Nephron progenitor cell (in vitro differentiated cells): ENCODE data around the gene TTLL3.
"Not testable (repeated sequence)": the region's sequence is repeated elsewhere in the genome, so short reads cannot be mapped to it uniquely, and the experiment has no call there.

ENCODE experiments used
- DNase-seq: peaks from one replicate; pipeline ENCODE4 v3.0.0; 2021
- H3K27ac Mint-ChIP-seq: 2 replicates; pipeline ENCODE4 v1.8.0; 2021; ENCODE audit warnings: mild to moderate bottlenecking, moderate library complexity, mixed read lengths
- H3K27me3 Mint-ChIP-seq: 2 replicates; pipeline ENCODE4 v1.8.0; 2021; ENCODE audit warnings: mild to moderate bottlenecking, low read depth, mixed read lengths; ENCODE audit not compliant: poor library complexity
- H3K36me3 Mint-ChIP-seq: 2 replicates; pipeline ENCODE4 v1.8.0; 2021; ENCODE audit warnings: low read depth, mixed read lengths
- H3K4me1 Mint-ChIP-seq: 2 replicates; pipeline ENCODE4 v1.8.0; 2021; ENCODE audit warnings: mixed read lengths
- H3K4me3 Mint-ChIP-seq: 2 replicates; pipeline ENCODE4 v1.8.0; 2021; ENCODE audit warnings: mild to moderate bottlenecking, moderate library complexity, mixed read lengths
- H3K9me3 Mint-ChIP-seq: 2 replicates; pipeline ENCODE4 v1.8.0; 2021; ENCODE audit warnings: mild to moderate bottlenecking, moderate library complexity, mixed read lengths
- TF ChIP-seq, protein P1 (sequence below): fragments of 200-600 bp; sonication (generic); IDR thresholded peaks from 2 replicates; pipeline ENCODE4 v1.5.0; 2021; ENCODE audit warnings: antibody characterized with exemption

TTLL3 gene

DNA sequence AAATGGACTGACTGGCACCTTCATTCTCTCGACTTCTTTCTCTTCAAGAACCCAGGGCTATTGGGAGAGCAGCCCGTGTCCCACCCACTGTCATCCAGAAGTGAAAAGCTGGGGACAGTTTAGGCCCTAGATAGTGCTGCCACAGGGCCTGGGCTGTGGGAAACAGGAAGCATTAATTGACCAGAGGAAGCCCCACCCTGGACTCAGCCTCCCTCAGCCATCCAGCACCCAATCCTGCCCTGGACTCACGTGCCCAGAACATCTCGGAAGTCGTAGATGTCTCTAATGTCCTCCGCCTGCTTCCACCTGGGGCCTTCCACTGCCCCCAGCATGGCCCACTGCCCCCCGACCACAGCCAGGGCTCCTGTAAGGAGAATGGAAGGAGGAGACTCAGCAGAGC lies 42.6 kb upstream of the TTLL3 start:
- no peaks in the 10 kb centered on the region for H3K9me3 Mint-ChIP-seq
- H3K27me3 Mint-ChIP-seq = peaks cover 19% of the 10 kb centered on the region
- TF ChIP-seq, protein P1, sequence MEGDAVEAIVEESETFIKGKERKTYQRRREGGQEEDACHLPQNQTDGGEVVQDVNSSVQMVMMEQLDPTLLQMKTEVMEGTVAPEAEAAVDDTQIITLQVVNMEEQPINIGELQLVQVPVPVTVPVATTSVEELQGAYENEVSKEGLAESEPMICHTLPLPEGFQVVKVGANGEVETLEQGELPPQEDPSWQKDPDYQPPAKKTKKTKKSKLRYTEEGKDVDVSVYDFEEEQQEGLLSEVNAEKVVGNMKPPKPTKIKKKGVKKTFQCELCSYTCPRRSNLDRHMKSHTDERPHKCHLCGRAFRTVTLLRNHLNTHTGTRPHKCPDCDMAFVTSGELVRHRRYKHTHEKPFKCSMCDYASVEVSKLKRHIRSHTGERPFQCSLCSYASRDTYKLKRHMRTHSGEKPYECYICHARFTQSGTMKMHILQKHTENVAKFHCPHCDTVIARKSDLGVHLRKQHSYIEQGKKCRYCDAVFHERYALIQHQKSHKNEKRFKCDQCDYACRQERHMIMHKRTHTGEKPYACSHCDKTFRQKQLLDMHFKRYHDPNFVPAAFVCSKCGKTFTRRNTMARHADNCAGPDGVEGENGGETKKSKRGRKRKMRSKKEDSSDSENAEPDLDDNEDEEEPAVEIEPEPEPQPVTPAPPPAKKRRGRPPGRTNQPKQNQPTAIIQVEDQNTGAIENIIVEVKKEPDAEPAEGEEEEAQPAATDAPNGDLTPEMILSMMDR = no peak
- H3K4me3 Mint-ChIP-seq = no peak overlapping the region
- no peak overlapping the region for H3K27ac Mint-ChIP-seq
- no peak for DNase-seq
- H3K36me3 Mint-ChIP-seq = peaks cover 5% of the 10 kb centered on the region
- H3K4me1 Mint-ChIP-seq = peaks cover 17% of the 10 kb centered on the region

DNA sequence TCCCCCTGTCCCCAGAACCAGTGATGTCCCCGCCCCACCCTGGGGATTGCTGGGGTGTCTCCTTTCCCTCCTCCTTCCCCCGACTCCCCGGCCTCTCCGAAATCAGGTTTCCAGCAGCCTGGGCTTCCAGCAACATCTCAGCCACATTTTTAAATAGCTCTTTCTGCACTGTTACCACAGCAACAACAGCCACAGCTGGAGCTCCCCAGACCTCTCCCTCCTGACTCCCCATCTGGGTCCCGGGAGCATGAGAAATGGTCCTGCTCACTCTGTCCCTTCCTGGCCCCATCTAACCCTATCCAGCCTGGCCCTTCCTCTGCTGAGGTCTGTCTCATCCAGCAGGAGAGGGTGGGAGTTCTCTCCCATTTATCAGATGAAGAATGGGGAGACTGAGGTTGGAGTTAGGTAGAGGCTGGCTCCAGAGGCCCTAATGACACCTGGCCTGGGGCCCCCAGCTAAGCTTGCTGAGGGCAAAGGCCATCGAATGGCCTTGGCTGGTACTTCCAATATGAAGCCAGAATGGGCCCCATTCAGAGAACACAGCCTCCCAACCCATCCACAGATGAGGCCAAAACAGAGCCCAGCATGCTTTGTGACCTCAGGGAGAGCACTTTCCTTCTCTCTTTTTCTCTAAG lies 41.8 kb upstream of the TTLL3 start:
- TF ChIP-seq, protein P1 = no peak
- H3K27me3 Mint-ChIP-seq = peaks cover 24% of the 10 kb centered on the region
- H3K36me3 Mint-ChIP-seq = peaks cover 5% of the 10 kb centered on the region
- DNase-seq = no peak
- no peak overlapping the region for H3K27ac Mint-ChIP-seq
- H3K4me3 Mint-ChIP-seq = no peak overlapping the region
- no peaks in the 10 kb centered on the region for H3K9me3 Mint-ChIP-seq
- H3K4me1 Mint-ChIP-seq = peaks cover 17% of the 10 kb centered on the region

DNA sequence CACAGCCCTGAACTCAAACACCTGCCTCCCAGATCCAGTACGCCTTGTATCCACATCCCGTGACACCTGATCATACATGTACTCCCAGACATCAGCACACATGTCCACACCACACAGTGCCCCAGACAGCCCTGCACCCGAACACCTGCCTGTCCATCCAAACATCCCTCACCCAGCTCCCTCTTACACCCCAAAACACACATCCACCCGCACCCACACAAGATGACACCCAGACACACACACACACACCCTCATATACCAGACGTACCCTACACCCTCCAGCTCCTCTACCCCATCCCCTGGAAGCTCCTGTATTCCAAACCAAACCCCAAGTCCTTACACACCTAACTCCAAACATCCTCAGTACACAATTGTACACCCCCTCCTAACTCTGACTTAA lies 41.0 kb upstream of the TTLL3 start:
- H3K27ac Mint-ChIP-seq = no peak overlapping the region
- DNase-seq = no peak
- peaks cover 5% of the 10 kb centered on the region for H3K36me3 Mint-ChIP-seq
- H3K9me3 Mint-ChIP-seq = no peaks in the 10 kb centered on the region
- TF ChIP-seq, protein P1 = no peak
- peak overlapping the region; percentile 79 for H3K4me3 Mint-ChIP-seq
- H3K27me3 Mint-ChIP-seq = peaks cover 24% of the 10 kb centered on the region
- peaks cover 17% of the 10 kb centered on the region for H3K4me1 Mint-ChIP-seq

DNA sequence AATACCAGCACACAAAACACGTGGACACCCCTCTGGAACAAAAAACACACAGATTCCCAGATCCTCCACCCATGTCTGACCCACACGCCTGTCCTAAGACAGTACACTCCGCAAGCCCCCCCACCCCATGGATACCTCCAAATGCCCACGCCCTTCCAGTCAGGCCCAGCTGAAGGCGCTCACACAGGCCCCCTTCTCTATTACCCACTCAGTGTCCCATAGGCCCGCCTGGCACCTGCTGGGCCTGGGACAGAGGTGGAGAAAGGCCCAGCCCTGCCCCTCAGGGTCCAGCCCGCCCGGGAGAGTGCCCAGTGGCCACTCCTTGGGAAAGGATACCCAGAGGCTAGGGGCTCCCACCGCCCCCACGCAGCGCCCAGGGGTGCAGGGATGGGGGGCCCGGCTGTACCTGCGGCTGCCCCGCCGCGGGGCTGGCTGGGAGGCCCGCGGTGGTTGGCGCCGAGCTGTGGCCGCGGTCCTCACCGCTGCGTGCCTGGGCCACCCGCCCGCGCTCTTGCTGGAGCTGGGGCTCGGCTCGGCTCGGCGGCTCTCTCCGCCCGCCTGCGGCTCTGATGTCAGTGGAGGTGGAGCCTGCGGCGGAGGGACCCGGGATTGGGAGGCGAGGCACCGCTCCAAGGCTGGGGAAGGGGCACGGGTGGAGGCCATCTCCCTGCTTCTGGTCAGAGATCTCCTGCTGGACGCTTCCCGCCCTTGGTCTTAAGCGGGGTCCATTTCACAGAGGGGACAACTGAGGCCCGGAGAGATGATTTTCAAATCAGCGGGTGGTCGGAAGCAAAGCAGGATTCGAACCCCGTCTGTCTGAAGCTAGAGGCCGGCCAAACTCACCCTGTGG lies 40.4 kb upstream of the TTLL3 start, which contains the start of gene CAMK1:
Gene CAMK1, minus strand, starts transcription at position 522 of the 850 bp plus-strand sequence. CDS start 2,198 bp downstream, outside the sequence.
- H3K27me3 Mint-ChIP-seq = peaks cover 24% of the 10 kb centered on the region
- H3K27ac Mint-ChIP-seq = no peak within 1 kb of the TSS
- peak; percentile 82 for DNase-seq
- H3K4me3 Mint-ChIP-seq = peak within 1 kb of the TSS; percentile 79
- peaks cover 5% of the 10 kb centered on the region for H3K36me3 Mint-ChIP-seq
- TF ChIP-seq, protein P1 = no peak
- H3K4me1 Mint-ChIP-seq = peaks cover 17% of the 10 kb centered on the region
- H3K9me3 Mint-ChIP-seq = no peaks in the 10 kb centered on the region

DNA sequence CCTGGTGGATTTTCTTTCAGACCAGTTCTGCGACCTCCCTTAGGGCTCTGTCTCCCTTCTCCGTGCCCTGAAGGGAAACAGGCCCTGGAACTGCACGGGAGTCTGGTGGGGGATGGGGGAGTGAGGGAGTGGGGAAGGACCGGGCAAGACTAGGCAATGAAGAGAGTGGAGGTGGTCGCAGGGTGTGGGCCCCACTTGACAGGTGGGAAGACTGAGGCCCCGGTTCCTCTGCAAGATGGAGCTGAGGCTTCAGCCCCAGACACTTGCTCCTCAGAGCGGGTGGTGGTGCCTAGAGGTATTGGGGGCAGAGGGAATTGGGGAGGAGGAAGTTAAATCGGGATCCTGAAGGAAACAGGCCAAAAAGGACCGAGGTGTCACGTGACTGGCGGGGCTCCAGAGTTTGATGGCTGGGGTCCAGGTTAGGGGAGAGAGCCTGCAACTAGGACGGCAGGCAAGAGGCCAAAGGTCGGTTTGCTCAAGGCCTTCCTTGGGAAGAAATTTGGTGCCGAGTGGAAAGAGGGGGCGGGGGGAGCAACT lies 39.7 kb upstream of the TTLL3 start:
- TF ChIP-seq, protein P1 = no peak
- Mint-ChIP-seq H3K27me3 (peaks cover 24% of the 10 kb centered on the region), H3K27ac (no peak overlapping the region), H3K4me1 (peaks cover 17% of the 10 kb centered on the region), H3K36me3 (no peaks in the 10 kb centered on the region), H3K4me3 (peak overlapping the region; percentile 73), H3K9me3 (no peaks in the 10 kb centered on the region)
- no peak for DNase-seq

DNA sequence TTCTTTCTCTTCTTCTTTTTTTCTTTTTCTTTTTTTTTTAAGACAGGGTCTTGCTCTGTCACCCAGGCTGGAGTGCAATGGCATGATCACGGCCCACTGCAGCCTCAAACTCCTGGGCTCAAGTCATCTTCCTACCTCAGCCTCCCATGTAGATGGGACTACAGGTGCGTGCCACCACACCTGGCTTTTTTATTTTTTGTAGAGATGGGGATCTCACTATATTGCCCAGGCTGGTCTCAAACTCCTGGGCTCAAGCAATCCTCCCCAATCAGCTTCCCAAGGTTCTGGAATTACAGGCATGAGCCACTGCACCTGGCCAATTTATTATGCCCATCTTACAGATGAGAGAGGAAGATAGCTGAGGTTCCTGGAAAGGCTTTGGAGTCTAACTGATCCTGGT lies 39.1 kb upstream of the TTLL3 start:
- not testable (repeated sequence) for H3K9me3 Mint-ChIP-seq, H3K27ac Mint-ChIP-seq, H3K36me3 Mint-ChIP-seq, DNase-seq
- Mint-ChIP-seq H3K27me3 (peaks cover 24% of the 10 kb centered on the region), H3K4me3 (peak overlapping the region; percentile 77), H3K4me1 (peaks cover 13% of the 10 kb centered on the region)
